GM12873 (cell line): ENCODE data around the gene SHPK.

Experiments used
- CTCF ChIP-seq: IDR thresholded peaks from 2 replicates; pipeline ENCODE4 v1.5.1; 2012; ENCODE audit warnings: low read depth, mild to moderate bottlenecking, moderate library complexity, low read length, control low read depth; ENCODE audit not compliant: insufficient read depth; ENCODE audit errors: missing control alignments

The SHPK gene

DNA sequence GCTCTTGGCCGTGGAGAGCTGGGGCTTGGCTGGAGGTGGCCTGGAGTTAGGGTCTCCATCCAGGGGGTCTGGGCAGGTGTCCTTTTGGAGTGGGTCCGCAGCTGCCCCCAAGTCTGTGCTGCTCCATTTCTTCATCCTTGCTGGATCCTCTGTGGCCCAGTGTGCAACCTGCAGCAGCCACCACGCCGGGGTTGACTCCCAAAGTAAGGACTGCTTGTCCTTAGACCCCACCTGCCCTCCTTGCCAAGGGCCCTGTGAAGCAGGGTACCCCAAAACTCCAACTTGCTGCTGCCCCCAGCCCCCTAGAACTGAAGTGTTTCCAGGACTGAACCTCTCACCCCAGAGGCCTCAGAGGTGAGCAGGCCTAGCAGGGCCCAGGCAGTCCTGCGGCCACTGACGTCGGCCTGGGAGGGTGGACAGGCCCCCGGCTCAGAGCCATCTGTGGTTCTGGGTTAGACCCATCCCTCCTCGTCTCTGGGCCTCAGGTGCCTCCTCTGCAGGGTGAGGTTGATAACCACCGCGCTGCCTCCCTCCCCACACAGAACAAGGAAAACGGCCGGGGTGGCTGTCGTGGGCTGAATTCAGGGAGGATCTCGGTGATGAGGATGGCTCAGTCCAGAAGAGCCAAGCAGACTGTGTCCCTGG is 43.7 kb downstream of the SHPK start:
- no peak for TF ChIP-seq CTCF

GRCh38 chr17:3590768-3591167 is 45.3 kb downstream of the SHPK start:
- TF ChIP-seq CTCF, result no peak

DNA sequence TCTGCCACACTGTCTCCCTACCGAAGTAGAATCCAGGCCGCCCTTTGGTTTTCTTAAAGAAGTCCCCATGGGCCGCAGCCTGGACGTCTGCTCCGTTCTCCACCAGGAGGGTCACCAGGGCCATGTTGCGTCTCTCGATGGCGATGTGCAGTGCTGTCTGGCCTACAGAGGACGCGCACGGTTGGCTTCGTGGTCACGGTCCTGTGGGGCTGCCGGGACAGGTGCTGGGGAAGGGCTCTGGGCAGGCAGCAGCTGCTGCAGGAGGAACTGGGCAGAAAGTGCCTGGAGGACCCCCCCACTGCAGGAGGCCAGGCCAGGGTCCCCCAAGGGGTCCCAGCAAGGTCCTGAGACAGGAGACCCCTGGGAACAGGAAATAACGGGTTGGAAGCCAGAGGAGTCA is 45.8 kb downstream of the SHPK start:
- no peak for TF ChIP-seq CTCF

DNA sequence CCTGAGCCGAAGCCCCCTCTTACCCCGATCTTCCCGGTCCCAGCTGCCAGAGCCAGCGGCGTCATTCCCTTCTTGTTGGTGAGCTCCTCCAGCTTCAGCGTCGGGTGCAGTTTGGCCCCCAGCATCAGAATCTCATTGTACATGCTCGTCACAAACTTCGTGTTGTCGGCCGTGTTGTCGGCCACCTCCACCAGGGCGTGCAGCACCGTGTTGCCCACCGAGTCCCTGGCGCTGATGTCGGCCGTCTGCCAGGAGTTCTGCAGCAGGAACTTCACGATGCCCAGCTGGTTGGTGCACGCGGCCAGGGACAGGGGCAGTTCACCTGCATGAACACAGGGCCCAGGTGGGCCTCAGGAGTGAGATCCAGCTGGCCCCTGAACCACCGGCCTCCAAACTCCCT is 46.3 kb downstream of the SHPK start:
- TF ChIP-seq CTCF, result no peak

GRCh38 chr17:3585826-3586225 is 50.2 kb downstream of the SHPK start:
- TF ChIP-seq CTCF, result no peak

DNA sequence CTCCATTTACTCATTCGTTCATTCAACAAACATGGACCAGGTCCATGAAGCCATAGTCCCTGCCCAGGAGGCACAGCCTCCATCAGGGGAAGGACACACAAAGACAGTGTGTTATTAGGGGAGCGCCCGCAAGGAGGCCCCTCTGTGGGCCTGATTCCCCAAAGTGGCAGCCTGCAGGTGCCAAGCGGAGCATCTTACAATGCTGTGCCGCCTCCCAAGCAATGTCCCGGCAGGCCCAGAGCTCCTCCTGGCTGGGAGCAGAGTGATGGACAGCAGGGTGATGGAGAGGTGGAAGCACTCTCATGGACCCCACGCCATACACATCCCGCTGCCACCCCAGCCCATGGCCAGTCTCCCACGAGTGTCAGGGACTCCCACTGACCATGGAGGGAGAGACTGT is 52.6 kb downstream of the SHPK start:
- TF ChIP-seq CTCF, result no peak

- no peak for TF ChIP-seq CTCF
These were observed 53.1 kb downstream of the SHPK start for GRCh38 chr17:3582915-3583314.

DNA sequence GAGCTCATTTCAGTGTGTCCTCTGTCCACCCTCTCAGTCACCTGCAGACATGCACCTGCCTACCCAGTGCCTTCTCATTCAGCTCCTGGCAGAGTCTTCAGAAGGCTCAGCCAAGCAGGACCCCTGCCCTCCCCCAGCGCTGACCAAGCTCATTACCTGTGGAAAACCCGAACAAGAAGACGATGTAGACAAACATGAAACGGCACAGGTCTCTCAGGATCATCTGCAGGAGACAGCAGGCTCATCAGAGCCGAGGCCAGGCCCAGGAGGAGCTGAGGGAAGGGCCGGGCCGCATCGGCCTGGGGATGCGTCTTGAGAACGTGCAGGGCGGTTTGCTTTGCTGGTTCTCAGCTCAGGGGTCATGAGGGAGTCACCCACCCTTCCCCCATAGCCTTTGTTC is 59.1 kb downstream of the SHPK start:
- TF ChIP-seq CTCF, result no peak
